HG02571 (cell line): ENCODE results near the gene ATP8A1.
"Not testable (repeated sequence)": the region's sequence is repeated elsewhere in the genome, so short reads cannot be mapped to it uniquely, and the experiment has no call there.

Experiments used
- ATAC-seq: cut with Tn5 transposase; IDR thresholded peaks from one replicate; pipeline ENCODE4 v1.9.1; 2021; ENCODE audit warnings: mild to moderate bottlenecking, moderate library complexity; ENCODE audit not compliant: unreplicated experiment

The ATP8A1 gene

GRCh38 chr4:42377497-42377896 is 279.4 kb downstream of the ATP8A1 start:
- ATAC-seq, result no peak

- not testable (repeated sequence) for ATAC-seq
Measured at GRCh38 chr4:42372303-42372702, 284.6 kb downstream of the ATP8A1 start.

GRCh38 chr4:42371305-42372252 is 285.3 kb downstream of the ATP8A1 start:
- ATAC-seq, result peak; percentile 61

- ATAC-seq, result no peak
Measured at GRCh38 chr4:42369489-42369888, 287.4 kb downstream of the ATP8A1 start.

- no peak for ATAC-seq
Measured at GRCh38 chr4:42366959-42367358, 289.9 kb downstream of the ATP8A1 start.

- ATAC-seq, result no peak
Measured at GRCh38 chr4:42364266-42365053, 292.4 kb downstream of the ATP8A1 start.

- no peak for ATAC-seq
Measured at GRCh38 chr4:42363614-42364013, 293.3 kb downstream of the ATP8A1 start.

- ATAC-seq, result no peak
Measured at GRCh38 chr4:42362591-42362990, 294.3 kb downstream of the ATP8A1 start.

GRCh38 chr4:42361456-42361855 is 295.4 kb downstream of the ATP8A1 start:
- ATAC-seq, result no peak

- no peak for ATAC-seq
Measured at GRCh38 chr4:42360256-42360669, 296.6 kb downstream of the ATP8A1 start.

- no peak for ATAC-seq
Measured at GRCh38 chr4:42359711-42360110, 297.2 kb downstream of the ATP8A1 start.
